Adrenal gland (tissue), 12 donors: ENCODE data around the gene TSPAN18. TPM values are rescaled to one million over a fixed set of nuclear protein-coding genes. Genes with fewer than 3 reads are reported as not detected.

Source experiments
- DNase-seq, 7 donors: peaks; one replicate each; pipeline ENCODE4 v3.0.0-alpha.2; 2019 to 2020
- H3K27ac ChIP-seq, 5 donors: fragments of 200-600 bp; sonication (generic) in 4 of 5; 1 replicate in 3 of 5; 2 replicates in 2 of 5; pipeline versions ENCODE4 v1.5.1 to v1.8.0; 2016 to 2020; ENCODE audit warnings: mild to moderate bottlenecking in 1 of 5
- H3K27me3 ChIP-seq: fragments of 200-600 bp; 2 replicates; pipeline ENCODE4 v1.8.0; 2021
- H3K36me3 ChIP-seq, 2 donors: fragments of 200-600 bp; replicated peaks in 1 of 2; 1 replicate in 1 of 2; 2 replicates in 1 of 2; pipeline versions ENCODE4 v1.5.1 to v1.8.0; 2018 to 2022
- H3K4me1 ChIP-seq, 2 donors: fragments of 200-600 bp; replicated peaks in 1 of 2; 1 replicate in 1 of 2; 2 replicates in 1 of 2; pipeline versions ENCODE4 v1.5.1 to v1.8.0; 2018 to 2021
- H3K4me3 ChIP-seq, 4 donors: fragments of 200-600 bp; sonication (generic) in 3 of 4; one replicate each; pipeline ENCODE4 v1.5.1; 2016 to 2018
- H3K9me3 ChIP-seq, 3 donors: fragments of 200-600 bp; sonication (generic) in 1 of 3; replicated peaks in 1 of 3; 1 replicate in 2 of 3; 2 replicates in 1 of 3; pipeline versions ENCODE4 v1.5.1 to v1.8.0; 2016 to 2021
- CTCF ChIP-seq, 6 experiments: fragments of 450-650 bp in 4 of 6; fragments of 200-600 bp in 2 of 6; sonication (generic) in 1 of 6; IDR thresholded peaks; 1 replicate in 5 of 6; 2 replicates in 1 of 6; pipeline versions ENCODE4 v1.5.1 to v1.8.0; 2016 to 2021; ENCODE audit warnings: antibody characterized with exemption in 6 of 6, mild to moderate bottlenecking in 2 of 6, moderate library complexity in 1 of 6
- POLR2A ChIP-seq, 2 donors: fragments of 450-650 bp; IDR thresholded peaks; one replicate each; pipeline ENCODE4 v1.6.1; 2017; ENCODE audit warnings: antibody characterized with exemption in 2 of 2, mild to moderate bottlenecking in 2 of 2, moderate library complexity in 1 of 2
- WGBS, 4 donors: extraction: QIAGEN DNeasy Blood & Tissue Kit in 2 of 4; methylation state at CpG; one replicate each; pipeline versions ENCODE4 v1.1.5 to v1.1.7; 2013 to 2017; 5-methylcytosine and 5-hydroxymethylcytosine counted together
- intact Hi-C, 2 donors: fragments of 100-400 bp; cut with DNase I; formaldehyde crosslinking; loops; one replicate each; pipeline versions ENCODE4 v1.14.1 to v1.15.0; 2022 to 2023
- polyA plus RNA-seq, 3 donors: library from polyadenylated mRNA; stranded (reverse); fragments of 200-250 nt in 2 of 3; fragments of 350-450 nt in 1 of 3; fragmentation: Illumina TruSeq in 1 of 3; extraction: RNeasy Lipid Tissue Mini Kit (QIAGEN cat#74804) in 1 of 3; gene quantifications; one replicate each; pipeline ENCODE4 v1.2.3, GENCODE V29; 2013 to 2014
- total RNA-seq, 9 donors: library from RNA; depleted of rRNA in 4 of 9; stranded (reverse); fragments of >200 nt in 4 of 9; fragments of 120-200 nt in 1 of 9; fragmentation: NEBNext Ultra II Directional in 1 of 9; extraction: Animal tissue kit (Norgen Biotek cat#: 25700) in 1 of 9; gene quantifications; one replicate each; pipeline versions ENCODE4 v1.1.0 to v1.2.4, GENCODE V29; 2013 to 2023
- donor health status: healthy with polysubstance abuse.
- donor health status: Bipolar disorder and iron deficiency.
- donor health status: DM: yes; HTN: yes; CAD: no.
- donor health status: DM: no; HTN: no; CAD: no.
- donor health status: DM: no; HTN: no; CAD: no.
- donor health status: DM: yes; HTN: yes; CAD: no.

TSPAN18 gene
- total and polyA plus RNA-seq, 12 donors: 24.5 to 168 (median 58.4) TPM

GRCh38 chr11:44915621-44916020 lies 188.9 kb downstream of the TSPAN18 start:
- WGBS, 4 donors: 68 to 91% (median 79%) methylated on average over 3 to 10 of the region's 10 CpGs
- no peak for TF ChIP-seq POLR2A (IDR thresholded peaks at IDR 0.05)
- TF ChIP-seq CTCF (IDR thresholded peaks at IDR 0.05): no peak
- peaks cover 0 to 20% of the 10 kb centered on the region in 2 donors for H3K36me3 ChIP-seq
- no peaks in the 10 kb centered on the region for H3K27me3 ChIP-seq
- H3K9me3 ChIP-seq: no peaks in the 10 kb centered on the region
- no peak overlapping the region for H3K27ac ChIP-seq
- no peak for DNase-seq
- no peak overlapping the region for H3K4me3 ChIP-seq
- H3K4me1 ChIP-seq: peaks cover 0 to 17% of the 10 kb centered on the region in 2 donors
- intact Hi-C loops: loop anchor here (10.0 kb wide), 2 partner anchors 351 to 361 kb away; partner anchors contain the start of gene CD82 (in 1 of the 2)

- no peak for DNase-seq
- Histone ChIP-seq H3K4me3 (no peak overlapping the region), H3K4me1 (peaks cover 0 to 11% of the 10 kb centered on the region in 2 donors), H3K27me3 (no peaks in the 10 kb centered on the region), H3K27ac (peak overlapping the region in 1 of 5 donors; percentile 46), H3K36me3 (peaks cover 0 to 20% of the 10 kb centered on the region in 2 donors), H3K9me3 (no peaks in the 10 kb centered on the region)
- intact Hi-C loops: loop anchor here (10.0 kb wide), 2 partner anchors 352 to 362 kb away; partner anchors contain the start of gene CD82 (in 1 of the 2)
- 62 to 85% (median 68%) methylated on average over 5 to 8 of the region's 8 CpGs for WGBS, 4 donors
- TF ChIP-seq CTCF (IDR thresholded peaks at IDR 0.05) (no peak), POLR2A (IDR thresholded peaks at IDR 0.05) (no peak)
Measured at GRCh38 chr11:44916331-44916730, 189.6 kb downstream of the TSPAN18 start.

- no peaks in the 10 kb centered on the region for H3K9me3 ChIP-seq
- H3K4me3 ChIP-seq: no peak overlapping the region
- H3K27ac ChIP-seq: peak overlapping the region in 1 of 5 donors; percentile 46
- intact Hi-C loops: loop anchor here (10.0 kb wide), 2 partner anchors 352 to 362 kb away; partner anchors contain the start of gene CD82 (in 1 of the 2)
- WGBS, 4 donors: 67 to 100% (median 72%) methylated on average over 1 to 10 of the region's 10 CpGs
- H3K36me3 ChIP-seq: peaks cover 0 to 20% of the 10 kb centered on the region in 2 donors
- no peaks in the 10 kb centered on the region for H3K27me3 ChIP-seq
- TF ChIP-seq POLR2A (IDR thresholded peaks at IDR 0.05) (no peak), CTCF (IDR thresholded peaks at IDR 0.05) (no peak)
- peaks cover 0 to 11% of the 10 kb centered on the region in 2 donors for H3K4me1 ChIP-seq
- DNase-seq: peak in 4 of 7 donors; percentile 39 to 69 (median 56)
Measured at GRCh38 chr11:44916801-44917385, 190.1 kb downstream of the TSPAN18 start.

- intact Hi-C loops: loop anchor here (10.0 kb wide), 2 partner anchors 353 to 363 kb away; partner anchors contain the start of gene CD82 (in 1 of the 2)
- no peaks in the 10 kb centered on the region for H3K27me3 ChIP-seq
- H3K27ac ChIP-seq: no peak overlapping the region
- WGBS, 4 donors: 86 to 100% (median 96%) methylated on average over 4 of the region's 4 CpGs
- H3K4me1 ChIP-seq: peaks cover 0 to 11% of the 10 kb centered on the region in 2 donors
- peaks cover 0 to 20% of the 10 kb centered on the region in 2 donors for H3K36me3 ChIP-seq
- no peaks in the 10 kb centered on the region for H3K9me3 ChIP-seq
- no peak for DNase-seq
- H3K4me3 ChIP-seq: no peak overlapping the region
- no peak for TF ChIP-seq POLR2A (IDR thresholded peaks at IDR 0.05)
- no peak for TF ChIP-seq CTCF (IDR thresholded peaks at IDR 0.05)
Measured at GRCh38 chr11:44917741-44918140, 191.0 kb downstream of the TSPAN18 start.
